HG03066 (cell line): ENCODE results near the gene CLDN1.

Experiments used
- ATAC-seq: cut with Tn5 transposase; IDR thresholded peaks from one replicate; pipeline ENCODE4 v1.9.1; 2021; ENCODE audit warnings: low read depth; ENCODE audit not compliant: unreplicated experiment

CLDN1 gene, protein sequence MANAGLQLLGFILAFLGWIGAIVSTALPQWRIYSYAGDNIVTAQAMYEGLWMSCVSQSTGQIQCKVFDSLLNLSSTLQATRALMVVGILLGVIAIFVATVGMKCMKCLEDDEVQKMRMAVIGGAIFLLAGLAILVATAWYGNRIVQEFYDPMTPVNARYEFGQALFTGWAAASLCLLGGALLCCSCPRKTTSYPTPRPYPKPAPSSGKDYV

DNA sequence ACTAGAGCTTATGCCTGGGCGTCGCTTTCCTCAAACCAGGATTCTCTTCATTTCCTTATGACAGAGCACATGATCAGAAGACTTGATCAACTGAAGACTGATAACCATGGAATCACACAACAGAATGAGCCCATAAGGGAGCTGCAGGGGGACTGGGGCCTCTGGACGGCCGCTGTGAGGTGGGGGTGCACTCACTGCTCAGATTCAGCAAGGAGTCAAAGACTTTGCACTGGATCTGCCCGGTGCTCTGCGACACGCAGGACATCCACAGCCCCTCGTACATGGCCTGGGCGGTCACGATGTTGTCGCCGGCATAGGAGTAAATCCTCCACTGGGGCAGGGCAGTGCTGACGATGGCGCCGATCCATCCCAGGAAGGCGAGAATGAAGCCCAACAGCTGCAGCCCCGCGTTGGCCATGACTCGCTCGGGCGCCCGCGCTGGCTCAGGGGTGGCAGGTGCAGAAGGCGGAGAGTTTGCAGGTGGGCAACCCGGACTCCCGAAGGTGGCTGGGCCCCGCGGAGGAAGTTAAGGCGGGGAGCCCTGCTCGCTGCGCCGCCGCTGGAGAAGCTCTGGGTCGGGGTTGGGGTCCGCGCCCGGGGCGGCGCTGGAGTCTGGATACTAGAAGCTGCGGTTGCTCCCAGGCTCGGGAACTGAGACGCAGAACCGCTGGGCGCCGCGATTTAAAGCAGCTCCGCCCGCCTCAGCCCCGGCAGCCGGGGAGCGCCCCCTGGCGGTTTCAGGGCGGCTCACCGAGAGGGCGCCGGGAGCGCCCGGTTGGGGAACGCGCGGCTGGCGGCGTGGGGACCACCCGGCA is at the start of gene CLDN1:
TSS of gene CLDN1 (minus strand) at position 658 of the 815 bp plus-strand sequence. CDS start at position 418, 240 bp downstream.
- ATAC-seq, result peak; percentile 67

DNA sequence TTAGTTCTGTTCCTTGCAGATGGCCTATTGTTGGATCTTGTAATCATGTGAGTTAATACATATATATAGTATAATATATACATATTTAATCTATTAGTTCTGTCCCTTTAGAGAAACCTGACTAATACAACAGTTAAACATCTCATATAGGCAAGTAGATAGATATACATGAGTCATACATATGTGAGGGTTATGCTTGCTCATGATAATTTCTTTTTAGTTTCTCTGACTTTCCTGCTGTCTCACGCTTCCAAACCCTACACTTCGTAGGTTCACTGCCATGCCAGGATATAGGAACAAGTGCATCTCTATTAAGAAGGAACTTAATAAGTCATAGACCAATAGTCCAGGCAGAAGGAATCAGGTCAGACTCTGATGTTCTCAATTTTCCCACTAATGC is 48.9 kb upstream of the CLDN1 start:
- no peak for ATAC-seq

DNA sequence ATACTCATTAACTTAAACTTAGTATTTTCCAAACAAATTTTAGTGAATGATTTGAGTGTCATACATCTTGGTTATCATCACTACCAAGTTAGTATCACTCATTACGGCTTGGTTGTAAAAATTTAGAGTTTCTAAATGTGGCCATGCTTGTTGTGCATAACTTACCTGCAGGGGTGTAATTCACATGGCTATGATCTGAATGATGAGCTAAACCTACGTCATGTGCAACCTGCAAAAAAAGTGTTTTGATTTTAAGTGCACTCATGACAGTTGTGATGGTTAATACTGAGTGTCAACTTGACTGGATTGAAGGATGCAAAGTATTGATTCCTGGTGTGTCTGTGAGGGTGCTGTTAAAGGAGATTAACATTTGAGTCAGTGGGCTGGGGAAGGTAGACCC is 48.1 kb upstream of the CLDN1 start:
- ATAC-seq, result no peak

DNA sequence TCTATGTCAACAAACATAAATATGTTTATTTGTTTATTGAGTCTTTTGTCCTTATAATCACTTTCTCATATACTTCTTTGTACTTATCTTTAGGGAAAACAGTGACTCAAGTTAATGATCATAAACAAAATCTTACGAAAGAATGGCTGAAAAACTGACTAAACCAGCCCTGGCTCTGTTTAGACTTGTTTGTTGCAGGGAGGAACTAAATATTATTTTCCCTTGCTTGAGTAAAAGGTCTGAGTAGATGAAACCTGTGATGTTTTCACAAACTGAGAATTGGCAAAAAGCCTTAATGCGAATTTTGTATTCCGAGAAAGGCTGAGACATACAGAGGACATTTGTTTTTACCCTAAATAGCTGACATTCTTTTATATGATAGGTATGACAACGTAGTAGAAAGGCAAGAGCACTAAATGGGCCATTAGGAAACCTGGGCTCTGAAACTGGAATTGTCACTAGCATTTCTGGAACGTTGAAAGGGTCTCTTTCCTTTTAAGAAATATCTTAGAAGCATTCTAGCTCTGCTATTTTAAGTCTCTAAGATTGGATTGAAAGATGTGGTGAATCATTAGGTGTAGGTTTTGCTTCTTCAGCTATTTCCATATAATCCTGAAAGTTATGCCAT is 47.5 kb upstream of the CLDN1 start:
- ATAC-seq, result no peak

DNA sequence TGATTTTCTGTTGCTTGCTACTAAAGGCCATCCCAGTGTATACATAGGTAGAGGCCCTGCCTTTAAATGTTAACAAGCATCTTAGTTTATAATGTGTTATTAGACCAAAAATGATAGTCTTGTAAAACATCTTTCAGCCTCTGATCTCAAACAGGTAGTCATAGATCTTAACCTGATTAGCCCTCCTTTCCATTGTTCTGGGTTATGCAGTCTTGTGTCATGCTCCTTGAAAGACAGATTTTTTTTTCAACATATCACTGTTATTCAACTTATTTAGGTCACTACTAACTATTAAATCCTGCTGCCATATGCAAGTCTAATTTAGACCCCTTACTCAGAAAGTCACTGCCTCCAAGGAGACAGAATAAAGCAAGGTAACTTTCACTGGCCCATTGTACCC is 46.6 kb upstream of the CLDN1 start:
- no peak for ATAC-seq

DNA sequence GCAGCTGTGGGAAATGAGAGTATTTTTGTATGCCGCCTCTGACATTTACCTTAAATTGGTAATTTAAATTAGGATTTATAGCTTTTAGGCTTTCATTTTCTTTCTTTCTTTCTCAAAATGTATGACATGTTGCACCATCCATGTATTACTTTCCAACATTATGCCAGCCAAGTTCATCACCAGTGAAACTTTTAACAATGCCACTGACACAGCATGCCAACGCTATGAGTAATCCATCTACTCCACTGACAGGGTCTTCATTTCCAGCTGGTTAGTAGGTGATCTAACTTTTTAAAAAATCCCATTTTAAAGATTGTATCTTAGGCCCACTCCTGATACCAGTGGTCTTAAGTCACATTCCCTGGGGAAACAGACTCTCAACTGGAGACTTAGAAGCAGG is 43.9 kb upstream of the CLDN1 start:
- no peak for ATAC-seq

DNA sequence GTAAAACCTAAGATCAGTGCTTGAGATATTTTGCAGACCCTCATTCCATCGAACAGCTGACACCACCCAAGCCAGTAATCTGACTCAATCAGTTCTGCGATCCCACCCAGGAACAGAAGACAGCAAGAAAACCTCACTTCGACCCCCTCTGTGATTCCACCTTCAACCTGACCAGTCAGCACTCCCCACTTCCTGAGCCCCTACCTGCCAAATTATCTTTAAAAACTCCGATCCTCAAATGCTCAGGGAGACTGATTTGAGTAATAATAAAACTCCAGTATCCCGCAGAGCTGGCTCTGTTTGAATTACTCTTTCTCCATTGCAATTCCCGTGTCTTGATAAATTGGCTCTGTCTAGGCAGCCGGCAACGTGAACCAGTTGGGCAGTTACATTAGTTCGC is 40.0 kb upstream of the CLDN1 start:
- ATAC-seq, result no peak

DNA sequence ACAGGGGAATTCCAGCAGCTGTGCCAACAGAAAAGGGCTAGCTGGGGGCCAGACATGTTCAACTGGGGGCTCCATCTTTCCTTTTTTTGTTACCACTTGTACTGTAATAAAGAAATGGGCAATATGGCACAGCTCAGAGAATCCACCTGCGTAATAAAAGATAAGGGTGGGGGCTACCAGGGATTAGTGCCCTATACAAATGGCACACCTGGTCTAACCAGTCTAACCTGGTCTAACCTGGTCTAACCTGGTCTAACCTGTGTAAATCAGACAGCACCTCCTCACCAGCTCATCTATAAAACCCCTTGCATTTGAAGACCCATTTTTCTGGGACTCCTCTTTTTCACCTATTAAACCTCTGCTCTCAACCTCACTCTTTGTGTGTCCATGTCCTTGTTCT is 39.5 kb upstream of the CLDN1 start:
- no peak for ATAC-seq

DNA sequence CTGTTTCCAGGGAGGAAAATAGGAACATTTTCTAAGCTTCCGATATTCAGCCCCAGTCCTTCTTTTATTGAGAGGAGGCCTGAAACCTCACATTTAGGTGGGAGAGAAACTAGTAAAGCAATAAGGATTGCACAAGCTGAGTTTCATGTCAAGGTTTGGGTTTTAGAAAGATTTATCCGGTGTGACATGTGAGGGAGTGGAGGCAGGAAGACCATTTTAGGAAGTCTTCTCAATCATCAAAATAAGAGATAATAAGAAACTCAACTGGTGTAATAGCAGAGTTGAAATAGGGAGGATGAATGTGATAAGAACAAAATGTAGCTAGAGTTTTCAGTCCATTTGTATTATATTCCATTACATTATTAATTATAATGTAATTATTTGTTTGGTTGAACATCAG is 38.0 kb upstream of the CLDN1 start:
- no peak for ATAC-seq

DNA sequence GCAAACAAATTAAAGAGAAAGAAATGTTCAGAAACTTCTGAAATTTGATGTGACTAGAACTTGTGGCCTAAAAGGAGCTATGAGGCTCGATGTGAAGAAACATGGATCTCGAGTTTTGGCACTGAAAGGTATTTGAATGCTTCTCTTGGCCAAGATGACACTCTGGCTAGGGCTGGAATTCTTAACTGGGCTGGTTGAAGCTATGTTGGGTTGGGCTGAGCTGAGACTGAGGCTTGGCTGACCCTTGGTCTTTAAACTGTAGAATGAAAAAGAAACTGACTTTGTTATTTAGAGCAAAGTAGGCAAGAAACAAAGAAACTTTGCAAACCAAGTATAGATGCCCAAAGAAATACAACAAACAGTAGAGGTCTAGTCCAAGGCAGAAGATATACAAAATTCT is 37.6 kb upstream of the CLDN1 start:
- ATAC-seq, result no peak

DNA sequence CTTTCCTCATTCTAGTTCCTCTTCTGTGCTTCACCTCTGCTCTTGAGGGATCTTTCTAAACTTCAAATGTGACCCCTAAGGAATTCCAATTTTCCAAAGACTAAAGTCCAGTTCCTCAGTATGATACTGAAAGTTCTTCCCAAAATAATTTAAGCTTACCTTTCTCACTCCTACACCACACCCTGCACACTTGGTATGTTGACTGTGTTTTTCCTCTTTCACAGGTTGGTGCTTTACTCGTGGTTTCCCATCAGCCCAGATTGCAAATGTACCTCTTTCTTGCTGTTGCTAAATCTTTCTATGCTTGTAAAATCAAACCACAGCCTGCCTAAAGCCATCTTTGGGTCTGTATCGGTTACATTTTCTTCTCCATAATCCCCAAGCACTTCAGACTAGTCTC is 35.2 kb upstream of the CLDN1 start:
- no peak for ATAC-seq

DNA sequence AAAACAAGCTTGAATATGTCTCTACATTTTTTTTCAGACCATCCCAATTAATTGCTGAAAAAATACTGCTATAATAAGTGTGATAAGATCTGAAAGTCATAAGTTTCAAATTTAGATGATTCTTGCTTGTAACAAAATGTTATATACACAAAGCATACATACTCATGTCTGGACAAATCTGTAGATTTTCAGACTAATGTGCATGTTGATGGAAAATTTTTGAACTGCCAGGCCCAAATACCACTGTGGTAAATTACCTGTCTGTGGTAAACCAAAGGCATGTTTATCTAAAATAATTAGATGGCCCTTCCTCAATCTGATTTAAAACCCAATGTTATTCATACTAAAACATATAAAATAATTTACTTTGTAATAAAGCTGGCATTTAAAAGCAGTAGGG is 34.0 kb upstream of the CLDN1 start:
- no peak for ATAC-seq

DNA sequence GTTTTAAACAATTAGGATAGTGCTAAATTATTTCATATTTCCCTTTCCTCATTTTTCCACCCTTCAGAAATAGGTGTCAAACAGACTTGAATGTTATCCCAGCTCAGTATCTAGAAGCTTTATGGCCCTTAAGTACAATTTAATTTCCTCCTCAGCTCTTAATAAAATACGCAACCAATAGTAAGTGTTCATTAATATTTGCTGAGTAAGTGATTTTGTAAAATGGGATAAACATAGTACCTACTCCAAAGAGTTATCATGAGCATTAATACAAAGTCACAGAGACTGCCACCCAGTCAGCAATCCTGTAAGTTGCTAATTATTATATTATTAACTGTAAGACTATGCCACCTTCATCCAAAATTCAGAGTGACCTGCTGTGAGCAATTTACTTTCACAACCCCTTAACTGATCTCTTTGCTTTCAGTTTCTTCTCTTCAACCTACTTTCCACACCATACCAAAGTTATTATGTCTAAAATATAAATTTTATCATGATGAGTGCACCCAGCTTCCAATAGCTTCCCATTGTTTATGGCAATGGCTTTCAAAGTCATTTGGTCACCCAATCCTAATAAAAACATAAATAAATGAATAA is 30.7 kb upstream of the CLDN1 start:
- ATAC-seq, result no peak

DNA sequence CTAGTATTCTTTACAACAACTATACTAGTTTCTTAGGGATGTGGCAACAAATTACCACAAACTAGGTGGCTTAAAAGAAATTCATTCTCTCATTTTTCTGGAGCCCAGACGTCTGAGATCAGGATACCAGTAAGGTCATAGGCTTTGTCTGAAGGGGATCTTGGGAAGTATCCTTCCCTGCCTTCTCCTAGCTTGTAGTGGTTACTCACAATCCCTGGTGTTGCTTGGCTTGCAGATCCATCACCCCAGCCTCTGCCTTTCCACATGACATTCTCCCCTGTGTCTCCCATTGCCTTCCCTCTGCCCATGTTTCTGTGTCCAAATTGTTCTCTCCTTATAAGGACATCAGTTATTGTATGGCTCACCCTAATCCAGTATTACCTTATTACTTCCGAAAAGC is 24.3 kb upstream of the CLDN1 start:
- no peak for ATAC-seq

DNA sequence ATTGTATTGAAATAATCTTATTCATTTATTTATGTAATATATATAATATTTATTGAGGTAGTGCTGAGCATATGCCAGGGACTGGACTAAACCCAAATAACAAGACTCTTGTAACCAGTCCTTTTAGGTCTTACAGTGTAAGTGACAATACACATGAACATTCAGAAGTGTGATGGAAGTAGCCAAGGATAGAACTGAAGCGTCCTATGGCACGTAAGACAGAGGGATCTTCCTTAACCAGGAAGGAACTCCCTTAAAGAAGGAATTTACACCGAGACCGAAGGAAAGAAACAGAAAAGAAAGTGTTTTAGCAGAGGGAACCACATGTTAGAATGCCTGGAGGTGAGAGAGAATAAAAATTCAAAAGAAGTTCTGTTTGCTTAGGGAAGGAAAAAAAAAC is 23.6 kb upstream of the CLDN1 start:
- ATAC-seq, result no peak

DNA sequence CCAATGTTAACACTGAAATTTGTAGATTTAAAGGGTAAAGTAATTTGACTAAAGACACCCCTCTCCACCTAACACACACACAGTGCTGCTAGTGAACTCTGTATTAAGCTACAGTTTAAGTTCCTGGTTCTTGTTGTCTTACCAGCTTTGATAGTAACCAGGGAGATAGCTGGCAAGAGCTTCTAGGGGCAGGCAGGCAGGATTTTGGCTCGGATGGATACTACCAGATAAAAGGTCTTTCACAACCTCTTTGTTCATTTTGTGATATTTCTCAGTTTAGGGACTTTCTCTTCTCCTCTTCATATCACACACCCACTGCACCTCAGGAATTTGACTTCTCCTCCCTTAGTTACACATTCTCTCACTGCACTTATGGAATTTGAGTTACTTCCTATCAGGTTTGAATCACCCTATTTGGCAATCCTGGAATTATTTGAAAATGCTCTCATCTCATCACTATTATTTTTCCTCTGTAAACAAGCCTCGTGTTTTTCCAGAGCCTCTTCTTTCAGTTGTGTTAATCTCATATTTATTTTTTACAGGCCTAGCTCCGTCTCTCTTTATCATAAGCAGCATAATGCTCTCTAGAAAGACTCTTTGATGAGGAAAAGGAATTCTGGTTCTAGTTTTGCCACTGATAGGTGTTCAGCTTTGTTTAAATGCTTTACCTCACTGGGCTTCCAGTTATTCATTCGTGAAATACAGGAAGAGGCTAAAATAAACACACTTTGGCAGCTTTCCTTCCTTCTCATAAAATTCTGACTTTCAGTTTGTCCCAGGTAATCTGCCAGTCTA is 23.0 kb upstream of the CLDN1 start:
- ATAC-seq, result no peak

DNA sequence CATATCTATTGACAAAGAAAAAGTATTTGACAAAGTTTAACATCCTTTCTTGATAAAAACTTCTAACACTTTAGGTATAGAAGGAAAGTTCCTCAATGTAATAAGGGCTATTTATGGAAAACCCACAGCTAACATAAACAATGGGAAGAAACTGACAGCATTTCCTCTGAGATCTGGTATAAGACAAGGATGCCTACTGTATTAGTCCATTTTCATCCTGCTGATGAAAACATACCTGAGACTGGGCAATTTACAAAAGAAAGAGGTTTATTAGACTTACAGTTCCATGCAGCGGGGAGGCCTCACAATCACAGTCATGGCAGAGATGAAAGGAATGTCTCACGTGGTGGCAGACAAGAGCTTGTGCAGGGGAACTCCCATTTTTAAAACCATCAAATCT is 17.8 kb upstream of the CLDN1 start:
- ATAC-seq, result no peak

DNA sequence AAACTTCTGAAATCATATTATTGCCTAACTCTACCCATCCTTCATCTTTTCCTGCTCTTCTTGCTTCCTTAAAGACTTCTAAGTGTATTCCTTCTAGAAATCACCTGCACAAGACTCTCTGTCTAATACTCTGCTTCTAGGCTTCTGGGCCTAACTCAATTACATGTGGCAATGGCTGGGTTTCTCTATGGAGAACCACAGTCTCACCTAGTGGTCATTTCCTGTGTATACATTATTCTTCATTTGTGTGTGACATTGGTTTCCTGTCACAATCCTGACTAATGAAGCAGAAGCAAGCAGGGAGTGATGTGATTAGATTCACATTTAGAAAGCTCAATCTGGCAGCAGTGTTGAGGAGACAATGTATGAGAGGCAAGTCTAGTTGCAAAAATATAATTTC is 16.9 kb upstream of the CLDN1 start:
- no peak for ATAC-seq

DNA sequence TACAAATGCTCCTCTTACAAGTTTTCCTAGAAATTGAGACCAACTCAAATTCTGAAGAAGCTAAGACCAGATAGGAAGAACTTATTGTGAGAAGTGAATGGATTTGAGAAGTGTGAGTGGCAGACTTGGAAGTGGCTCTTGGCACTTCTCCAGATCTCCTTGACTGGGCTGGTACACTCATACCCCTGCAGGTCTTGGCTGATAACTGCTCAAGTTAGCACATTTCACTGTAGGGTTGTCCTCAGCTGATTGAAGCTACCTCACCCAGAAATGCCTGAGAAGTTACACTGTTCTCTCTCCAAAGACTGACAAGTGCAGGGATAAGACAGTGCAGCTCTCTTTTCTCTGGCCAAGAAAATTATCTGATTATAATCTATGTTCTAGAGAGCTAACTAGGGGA is 16.5 kb upstream of the CLDN1 start:
- ATAC-seq, result no peak

DNA sequence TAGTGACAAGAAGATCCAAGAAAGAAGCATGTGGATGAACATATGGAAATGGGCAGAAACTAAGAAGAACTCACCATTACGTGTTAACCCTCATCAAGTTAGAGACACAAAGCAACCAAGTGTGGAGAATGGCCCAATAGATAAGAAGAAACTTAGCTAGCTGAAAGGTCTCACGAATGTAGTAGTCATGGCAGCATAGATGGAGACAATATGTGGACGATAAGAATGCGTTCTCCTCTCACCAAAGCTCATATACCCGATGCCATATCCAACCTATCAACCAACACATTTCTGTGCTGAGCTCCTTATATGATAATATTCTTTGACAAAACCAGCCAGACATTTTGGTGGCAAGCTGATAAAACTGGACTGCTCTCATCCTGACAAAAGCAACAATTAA is 15.1 kb upstream of the CLDN1 start:
- ATAC-seq, result no peak
